ENCODE results near the gene DDX41. TPM values are rescaled to one million over a fixed set of nuclear protein-coding genes. Genes with fewer than 3 reads are reported as not detected.

Gene DDX41
- 82.1 and 121 TPM in 2 replicates for total RNA-seq

DNA sequence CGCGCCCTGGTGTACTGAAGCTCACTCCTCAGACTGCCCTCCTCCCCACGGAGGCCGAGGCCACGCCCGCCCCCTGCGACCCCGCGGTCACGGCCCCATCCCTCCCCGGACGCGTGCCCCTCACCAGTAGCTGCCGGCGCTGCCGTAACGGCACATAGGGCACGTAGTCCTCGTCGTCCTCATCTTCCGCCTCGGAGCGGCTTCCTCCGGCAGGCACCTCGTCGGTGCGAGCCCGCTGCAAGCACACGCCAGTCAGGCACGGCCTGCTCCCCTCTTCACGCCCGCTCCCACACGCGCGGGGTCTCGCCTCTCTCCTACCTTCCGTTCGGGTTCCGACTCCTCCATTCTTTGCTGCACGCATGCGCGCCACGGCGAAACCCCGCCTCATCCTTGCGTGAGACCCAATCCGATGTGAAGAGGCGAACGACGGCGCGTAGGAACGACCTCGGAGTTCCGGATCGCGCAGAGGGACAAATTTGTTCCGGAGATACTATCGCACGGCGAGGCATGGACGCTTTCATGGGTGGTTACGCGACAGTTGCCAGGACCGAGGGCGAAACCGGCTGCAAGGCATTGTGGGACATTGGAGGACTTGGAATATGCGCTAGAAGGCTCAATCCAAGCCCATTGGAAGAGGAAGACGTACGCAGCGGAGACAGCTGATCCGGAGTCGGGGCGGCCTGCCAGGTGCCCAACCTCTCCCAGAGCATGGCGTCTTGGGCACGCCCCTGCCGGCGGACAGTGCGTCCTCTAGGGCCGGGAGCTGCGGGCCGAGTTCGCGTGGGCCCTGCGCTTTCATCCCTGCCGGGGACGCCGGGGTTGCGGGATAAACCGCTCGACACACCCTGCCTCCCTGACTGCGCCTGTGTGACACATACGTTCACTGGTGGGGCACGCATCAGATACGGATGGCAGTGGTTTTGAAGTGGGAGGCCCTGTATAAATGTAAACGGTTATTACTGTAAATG is at the start of gene DDX41:
Gene DDX41 (minus strand): TSS at position 361 of the 968 bp plus-strand sequence. CDS start 16 bp downstream, at position 345.

DNA sequence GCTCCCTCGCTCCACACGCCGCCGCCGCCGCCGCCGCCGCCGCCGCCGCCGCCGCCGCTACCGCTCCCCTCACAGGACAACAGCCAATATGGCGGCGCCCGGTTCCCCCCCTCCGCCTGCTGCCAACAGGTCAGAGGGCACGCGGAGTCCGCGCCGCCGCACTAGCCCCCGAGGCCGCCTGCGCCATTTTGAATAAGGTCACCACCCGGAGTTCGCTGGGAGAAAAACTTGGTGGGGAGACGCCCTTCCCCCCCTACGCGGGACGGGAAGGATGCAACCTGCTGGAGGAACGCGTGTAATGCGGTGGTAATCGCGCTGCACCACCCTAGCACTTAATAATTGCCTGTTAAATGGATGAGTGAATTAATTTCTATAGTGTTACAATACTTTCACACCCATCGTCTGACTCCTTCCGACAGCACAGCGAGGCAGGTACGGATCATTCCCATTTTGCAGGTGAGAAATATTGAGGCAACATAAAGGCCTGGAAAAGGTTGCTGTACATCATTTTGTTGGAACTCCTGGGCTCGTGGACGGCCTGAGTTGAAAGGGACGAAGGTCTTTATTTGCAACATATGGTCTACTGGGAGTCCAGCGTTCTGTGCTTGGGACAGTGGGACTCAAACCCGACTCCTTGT is 37.8 kb upstream of the DDX41 start, which contains the start of gene FAM193B:
Gene FAM193B (minus strand): TSS at position 90 of the 638 bp plus-strand sequence. CDS start 105 bp downstream, outside the sequence.

GRCh38 chr5:177509381-177509951 is 7.3 kb downstream of the DDX41 start, which contains the start of gene DOK3:
TSS of gene DOK3 (minus strand) at chr5:177509826. CDS start at chr5:177509540, 286 bp downstream.

GRCh38 chr5:177497292-177498012 is 19.3 kb downstream of the DDX41 start, which contains the start of gene PDLIM7:
TSS of gene PDLIM7 (minus strand) at chr5:177497604. CDS start at chr5:177496512, 1,092 bp downstream.

GRCh38 chr5:177473443-177474001 is 43.2 kb downstream of the DDX41 start, which contains the start of gene DBN1:
TSS of gene DBN1 (minus strand) at chr5:177473634. CDS start at chr5:177473521, 113 bp downstream.

Other genes starting within 250 kb of the DDX41 start
- 10.7 and 12.6 TPM in 2 replicates for gene RAB24, start 213.2 kb downstream of the DDX41 start, total RNA-seq
- gene PRELID1, start 213.2 kb downstream of the DDX41 start, total RNA-seq, result 154 and 208 TPM in 2 replicates
- gene MXD3, start 205.1 kb downstream of the DDX41 start, total RNA-seq, result 4.7 and 28.7 TPM in 2 replicates
- gene LMAN2, start 165.3 kb downstream of the DDX41 start, total RNA-seq, result 258 and 315 TPM in 2 replicates
- 15.5 and 17.8 TPM in 2 replicates for gene RGS14, start 159.0 kb downstream of the DDX41 start, total RNA-seq
- gene SLC34A1, start 132.5 kb downstream of the DDX41 start, total RNA-seq, result not detected in 2 replicates
- not detected in 2 replicates for gene PFN3, start 116.3 kb downstream of the DDX41 start, total RNA-seq
- gene F12, start 107.4 kb downstream of the DDX41 start, total RNA-seq, result 7.5 and 8.3 TPM in 2 replicates
- 42.3 and 51.4 TPM in 2 replicates for gene GRK6, start 90.3 kb downstream of the DDX41 start, total RNA-seq
- 22.4 and 35.6 TPM in 2 replicates for gene PRR7, start 70.1 kb downstream of the DDX41 start, total RNA-seq
- gene DBN1, start 43.3 kb downstream of the DDX41 start, total RNA-seq, result 106 and 126 TPM in 2 replicates
- gene PDLIM7, start 19.4 kb downstream of the DDX41 start, total RNA-seq, result 157 and 206 TPM in 2 replicates
- gene DOK3, start 7.1 kb downstream of the DDX41 start, total RNA-seq, result 0.53 and 0.55 TPM in 2 replicates
- gene FAM193B, start 37.6 kb upstream of the DDX41 start, total RNA-seq, result 16.0 and 19.3 TPM in 2 replicates
- gene TMED9, start 75.2 kb upstream of the DDX41 start, total RNA-seq, result 171 and 185 TPM in 2 replicates
- gene B4GALT7, start 83.2 kb upstream of the DDX41 start, total RNA-seq, result 34.1 and 40.7 TPM in 2 replicates

All from hair follicular keratinocyte (primary cell).